K562 (cell line): Measurements from ENCODE around the gene IFRD1. TPM values are rescaled to one million over a fixed set of nuclear protein-coding genes. Genes with fewer than 3 reads are reported as not detected.
A peak's percentile ranks its signal among the peaks of the same experiment; 100 is the strongest.

Source experiments
- ATAC-seq: fragments of 200-7000 bp; cut with Tn5 transposase; 3 replicates; pipeline ENCODE4 v1.9.1; 2020; ENCODE audit warnings: moderate library complexity
- BruUV-seq: library from RNA; stranded (reverse); fragments of 400-500 nt; replicated peaks from 2 replicates; lab custom pipeline; 2021; lab: Mats Ljungman, UMichigan
- CTCF ChIA-PET: fragments of 300-600 bp; formaldehyde crosslinking; extraction: SDS; loops from one replicate; lab custom pipeline; 2021; ENCODE audit warnings: low intra/inter-chr PET ratio; lab: Yijun Ruan, JAX
- POLR2A ChIA-PET: fragments of 300-600, 350-650 bp; sonication (Branson Sonifier 250); formaldehyde crosslinking; extraction: SDS; loops from one replicate; lab custom pipeline; 2021; ENCODE audit warnings: antibody characterized with exemption, inconsistent platforms; lab: Yijun Ruan, JAX
- DNase-seq, 4 experiments: peaks; one replicate each; pipeline versions ENCODE4 v3.0.0 to v3.0.0-alpha.2; 2011 to 2018; ENCODE audit warnings: low spot score in 3 of 4, mixed read lengths in 3 of 4; ENCODE audit errors: extremely low read depth in 1 of 4
- FAIRE-seq: peaks from 2 replicates; lab custom pipeline; 2011; peaks lifted over from hg19 to GRCh38; lab: Jason Lieb, UNC
- H2AFZ ChIP-seq: 2 replicates; pipeline ENCODE4 v1.6.0; 2011; ENCODE audit warnings: low read depth, low read length, control low read depth, inconsistent platforms
- H3K27ac ChIP-seq: fragments of 200-600 bp; 3 replicates; pipeline ENCODE4 v1.8.0; 2011; ENCODE audit warnings: low read depth, mild to moderate bottlenecking, control low read depth, inconsistent platforms, low read length, moderate library complexity, mixed read lengths; ENCODE audit errors: extremely low read depth
- H3K27me3 ChIP-seq, 2 experiments: fragments of 300-600 bp in 1 of 2; 2 replicates in 1 of 2; 3 replicates in 1 of 2; pipeline versions ENCODE4 v1.6.0 to v1.8.0; 2011; ENCODE audit warnings: inconsistent platforms in 2 of 2, low read length in 2 of 2, mild to moderate bottlenecking in 1 of 2, mixed read lengths in 1 of 2, moderate library complexity in 1 of 2; ENCODE audit not compliant: control insufficient read depth in 2 of 2, insufficient read depth in 2 of 2
- H3K36me3 ChIP-seq: fragments of 300-600 bp; 3 replicates; pipeline ENCODE4 v1.8.0; 2011; ENCODE audit warnings: mild to moderate bottlenecking, low read length, inconsistent platforms; ENCODE audit not compliant: control insufficient read depth, insufficient read depth
- H3K4me1 ChIP-seq, 2 experiments: fragments of 200-600 bp in 1 of 2; replicated peaks in 1 of 2; 2 replicates in 1 of 2; 3 replicates in 1 of 2; pipeline versions ENCODE4 v1.5.1 to v1.8.0; 2011; ENCODE audit warnings: inconsistent platforms in 2 of 2, low read length in 2 of 2, mild to moderate bottlenecking in 1 of 2, mixed read lengths in 1 of 2, moderate library complexity in 1 of 2; ENCODE audit not compliant: control insufficient read depth in 2 of 2, insufficient read depth in 2 of 2
- H3K4me2 ChIP-seq: 2 replicates; pipeline ENCODE4 v1.6.1; 2011; ENCODE audit warnings: low read length, control low read depth, inconsistent platforms, mixed read lengths; ENCODE audit not compliant: insufficient read depth
- H3K4me3 ChIP-seq: fragments of 200-600 bp; sonication (generic), shearing (Covaris generic); 2 replicates; pipeline ENCODE4 v1.5.1; 2016; ENCODE audit warnings: control low read depth, inconsistent platforms
- H3K79me2 ChIP-seq: fragments of 200-600 bp; 3 replicates; pipeline ENCODE4 v1.8.0; 2011; ENCODE audit warnings: low read length, inconsistent platforms; ENCODE audit not compliant: control insufficient read depth, insufficient read depth
- H3K9ac ChIP-seq, 2 experiments: 2 replicates each; pipeline versions ENCODE4 v1.6.0 to v1.6.1; 2011; ENCODE audit warnings: low read depth in 2 of 2, low read length in 2 of 2, control low read depth in 1 of 2, inconsistent platforms in 1 of 2, mild to moderate bottlenecking in 1 of 2, mixed read lengths in 1 of 2; ENCODE audit not compliant: insufficient read depth in 1 of 2
- H3K9me1 ChIP-seq: one replicate; pipeline ENCODE4 v1.6.0; 2011; ENCODE audit warnings: inconsistent platforms, mild to moderate bottlenecking, low read length, moderate library complexity; ENCODE audit not compliant: control insufficient read depth, insufficient read depth
- H3K9me3 ChIP-seq: replicated peaks from 2 replicates; pipeline ENCODE4 v1.5.1; 2011; ENCODE audit warnings: low read depth, low read length, inconsistent platforms; ENCODE audit not compliant: control insufficient read depth, insufficient read depth
- H4K20me1 ChIP-seq: replicated peaks from 2 replicates; pipeline ENCODE4 v1.6.1; 2011; ENCODE audit warnings: low read length, inconsistent platforms, mixed read lengths; ENCODE audit not compliant: control insufficient read depth, insufficient read depth
- CHD1 ChIP-seq: fragments of 200-600 bp; sonication (generic); IDR thresholded peaks from one replicate; pipeline ENCODE4 v1.6.1; 2012; ENCODE audit warnings: mild to moderate bottlenecking, moderate library complexity, low read length, inconsistent platforms
- KDM2B ChIP-seq: fragments of 250-450 bp; sonication (Bioruptor Pico); IDR thresholded peaks from 2 replicates; pipeline ENCODE4 v1.8.0; 2021; ENCODE audit warnings: mild to moderate bottlenecking, moderate library complexity
- POLR2A ChIP-seq: fragments of 450-650 bp; conservative IDR thresholded peaks from 2 replicates; pipeline ENCODE4 v1.6.1; 2016
- POLR2G ChIP-seq: fragments of 200-400 bp; formaldehyde crosslinking; IDR thresholded peaks from 2 replicates; pipeline ENCODE4 v1.6.1; 2017; ENCODE audit warnings: low read depth, mild to moderate bottlenecking, antibody characterized with exemption, low read length, moderate library complexity
- RNF219 ChIP-seq: fragments of 250-450 bp; sonication (Bioruptor Pico); IDR thresholded peaks from 2 replicates; pipeline ENCODE4 v1.5.0; 2022; ENCODE audit warnings: mild to moderate bottlenecking
- SIN3A ChIP-seq, 2 experiments: fragments of 150-350 bp in 1 of 2; IDR thresholded peaks; 2 replicates each; pipeline ENCODE4 v1.6.1; 2011 to 2016; ENCODE audit warnings: borderline replicate concordance in 2 of 2, low read depth in 2 of 2, low read length in 2 of 2, mild to moderate bottlenecking in 2 of 2, moderate library complexity in 2 of 2; ENCODE audit not compliant: control insufficient read depth in 1 of 2
- SNIP1 ChIP-seq: fragments of 450-650 bp; IDR thresholded peaks from 2 replicates; pipeline ENCODE4 v1.7.1; 2017; ENCODE audit warnings: low read depth, mild to moderate bottlenecking
- SUPT5H ChIP-seq: fragments of 450-650 bp; IDR thresholded peaks from 2 replicates; pipeline ENCODE4 v1.6.1; 2016
- TEAD2 ChIP-seq: fragments of 450-650 bp; IDR thresholded peaks from 2 replicates; pipeline ENCODE4 v1.6.1; 2016; ENCODE audit warnings: missing genetic modification characterization, control low read depth, missing compliant biosample characterization
- YBX1 ChIP-seq: fragments of 450-650 bp; IDR thresholded peaks from 2 replicates; pipeline ENCODE4 v1.7.1; 2016; ENCODE audit warnings: mild to moderate bottlenecking
- ZNF239 ChIP-seq: fragments of 250-450 bp; sonication (Bioruptor Pico); IDR thresholded peaks from 2 replicates; pipeline ENCODE4 v1.4.0; 2020; ENCODE audit warnings: mild to moderate bottlenecking
- ZNF263 ChIP-seq: sonication (generic); formaldehyde crosslinking; IDR thresholded peaks from 2 replicates; pipeline ENCODE4 v1.8.0; 2022; ENCODE audit warnings: mild to moderate bottlenecking, missing genetic modification reagents, borderline replicate concordance
- WGBS: fragments of 100-300 bp; shearing (Covaris generic); methylation state at CpG from one replicate; pipeline ENCODE4 v1.1.6; 2016; ENCODE audit warnings: low coverage, mixed read lengths; ENCODE audit not compliant: insufficient coverage; ENCODE audit errors: missing lambda C conversion rate; 5-methylcytosine and 5-hydroxymethylcytosine counted together
- in situ Hi-C: fragments of 300-500 bp; cut with MboI; formaldehyde crosslinking; loops from 4 replicates; pipeline ENCODE4 v1.15.0; 2018; ENCODE audit warnings: inconsistent platforms, mixed read lengths
- intact Hi-C: fragments of 100-400 bp; cut with micrococcal nuclease; formaldehyde crosslinking; loops from 2 replicates; pipeline ENCODE4 v1.14.2; 2022
- polyA plus RNA-seq, 8 experiments: library from polyadenylated mRNA; depleted of rRNA in 4 of 8; stranded (reverse) in 5 of 8; unstranded in 3 of 8; fragments of >200 nt; fragmentation: Nextera tagmentation in 2 of 8; fragmentation: Illumina TruSeq in 1 of 8; extraction: Ambion mirVana in 2 of 8; extraction: Trizol in 1 of 8; gene quantifications; 2 replicates each; pipeline versions ENCODE4 v1.2.1 to v1.2.3, GENCODE V29; 2011 to 2014; ENCODE audit warnings: inconsistent platforms in 1 of 8, missing spikeins in 1 of 8
- total RNA-seq, 7 experiments: library from RNA; depleted of rRNA in 6 of 7; stranded (reverse); fragments of >200 nt in 6 of 7; fragmentation: Illumina TruSeq in 2 of 7; extraction: Trizol in 2 of 7; gene quantifications; 2 replicates each; pipeline versions ENCODE4 v1.2.1 to v1.2.3, GENCODE V29; 2011 to 2021; ENCODE audit warnings: low replicate concordance in 1 of 7

Gene IFRD1
- total and polyA plus RNA-seq, 9 of the 15 experiments (the other 6 are each of a cell fraction or from before 2014, with no cell fraction given): 27.6 to 81.8 (median 68.1) TPM

GRCh38 chr7:112476390-112477052 is 26.3 kb downstream of the IFRD1 start:
- intact Hi-C loops (no loop called here), in situ Hi-C loops (no loop called here)
- ATAC-seq (peak; percentile 14), FAIRE-seq (no peak), DNase-seq (no peak)
- Histone ChIP-seq H3K27ac (no peak overlapping the region), H3K27me3 (no peaks in the 10 kb centered on the region), H3K4me1 (peaks cover 0 to 6% of the 10 kb centered on the region in 2 experiments; a peak in 2 of 5 replicates), H3K36me3 (peaks cover 43% of the 10 kb centered on the region), H3K79me2 (no peaks in the 10 kb centered on the region), H3K4me3 (no peak overlapping the region), H3K9me1 (no peaks in the 10 kb centered on the region), H3K9me3 (no peaks in the 10 kb centered on the region), H2AFZ (no peak overlapping the region), H3K9ac (no peak overlapping the region), H3K4me2 (no peak overlapping the region), H4K20me1 (0 out of 2 replicates have a peak, but pooled peaks cover 5% of the 10 kb centered on the region)
- ChIA-PET CTCF (no interaction called here), POLR2A (interaction anchor here (0.6 to 1.6 kb wide), 2 partner anchors 26 to 222 kb away, joined by 3 to 5 read pairs; partner anchors contain the start of gene IFRD1)
- BruUV-seq: no TSS peak
- 92% methylated on average over 8 of the region's 8 CpGs for WGBS
- no peak for TF ChIP-seq KDM2B
- no peak for TF ChIP-seq CHD1
- no peak for TF ChIP-seq YBX1
- TF ChIP-seq SUPT5H: peak; percentile 40; the same call in 1 of the 2 replicates
- TF ChIP-seq RNF219: 0 out of 2 replicates have a peak, but pooled peaks have one; percentile 21
- TF ChIP-seq SNIP1: no peak
- TF ChIP-seq TEAD2 (tag): no peak
- no peak for TF ChIP-seq ZNF263 (CRISPR knock-in tag)
- TF ChIP-seq ZNF239: no peak
- peak in 1 of 2 experiments; percentile 7; a peak in 1 of 4 replicates for TF ChIP-seq SIN3A (IDR thresholded peaks at IDR 0.05; ENCODE audit: borderline replicate concordance in 2 of 2, control insufficient read depth in 1 of 2, low read depth in 2 of 2, low read length in 2 of 2)
- TF ChIP-seq POLR2G: 0 out of 2 replicates have a peak, but pooled peaks have one; percentile 5
- 0 out of 2 replicates have a peak, but pooled peaks have one; percentile 39 for TF ChIP-seq POLR2A
